Measurements from ENCODE around the gene ENTPD6.

DNA sequence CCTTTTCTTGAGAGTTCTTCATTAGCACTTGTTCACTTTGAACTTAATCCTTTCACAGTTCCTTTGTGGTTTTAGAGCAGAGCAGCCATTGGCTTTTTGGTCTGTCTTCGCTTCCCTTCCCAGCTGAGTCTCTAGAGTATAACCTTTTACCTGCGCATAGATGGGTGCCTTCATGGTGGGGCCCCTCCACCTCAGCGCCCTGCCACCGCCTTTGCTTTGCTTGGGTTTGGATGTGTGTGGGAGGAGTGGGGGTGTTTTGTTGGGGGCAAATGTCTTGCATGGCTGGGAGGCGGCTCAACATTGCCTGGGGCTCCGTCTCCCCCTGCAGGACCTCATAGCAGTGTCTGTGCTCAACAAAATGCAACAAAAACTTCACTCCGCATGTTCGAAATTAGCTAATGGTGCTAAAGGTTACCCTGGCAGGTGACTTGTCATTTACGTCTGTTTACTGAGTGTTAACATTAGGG is 64.3 kb downstream of the ENTPD6 start:
- TF ChIP-seq SNAI2 (CRISPR knock-in tag; IDR thresholded peaks at IDR 0.05), result no peak
- no peak for TF ChIP-seq ZFP30 (CRISPR knock-in tag; IDR thresholded peaks at IDR 0.05)
- no peak for TF ChIP-seq ARNTL (CRISPR knock-in tag; IDR thresholded peaks at IDR 0.05; ENCODE audit: borderline replicate concordance, low read depth)
- no peak for TF ChIP-seq ZFP3 (CRISPR knock-in tag; IDR thresholded peaks at IDR 0.05)
- TF ChIP-seq GLIS3 (CRISPR knock-in tag; IDR thresholded peaks at IDR 0.05), result no peak
